Upper lobe of left lung (tissue), 6 donors: ENCODE measurements around the gene GNS. TPM values are rescaled to one million over a fixed set of nuclear protein-coding genes. Genes with fewer than 3 reads are reported as not detected.
A peak's percentile ranks its signal among the peaks of the same experiment; 100 is the strongest.

ENCODE experiments used
- ATAC-seq, 2 donors: fragments of 200-7000 bp; cut with Tn5 transposase; one replicate each; pipeline ENCODE4 v1.9.1; 2022; ENCODE audit warnings: mild to moderate bottlenecking in 2 of 2, moderate library complexity in 2 of 2; ENCODE audit not compliant: low FRiP score in 2 of 2
- DNase-seq, 2 donors: peaks; one replicate each; pipeline ENCODE4 v3.0.0-alpha.2; 2019 to 2020
- H3K27ac ChIP-seq, 4 donors: fragments of 200-600 bp; sonication (generic); one replicate each; pipeline ENCODE4 v1.5.1; 2016 to 2019
- H3K27me3 ChIP-seq, 4 donors: fragments of 200-600 bp; sonication (generic); one replicate each; pipeline ENCODE4 v1.5.1; 2017 to 2019
- H3K36me3 ChIP-seq, 4 donors: fragments of 200-600 bp; sonication (generic); one replicate each; pipeline ENCODE4 v1.5.1; 2016 to 2019
- H3K4me1 ChIP-seq, 4 donors: fragments of 200-600 bp; sonication (generic); one replicate each; pipeline ENCODE4 v1.5.1; 2018 to 2019
- H3K4me3 ChIP-seq, 4 donors: fragments of 200-600 bp; sonication (generic); one replicate each; pipeline ENCODE4 v1.5.1; 2017 to 2019; ENCODE audit warnings: mild to moderate bottlenecking in 2 of 4, moderate library complexity in 1 of 4
- H3K9me3 ChIP-seq, 4 donors: fragments of 200-600 bp; sonication (generic); one replicate each; pipeline ENCODE4 v1.5.1; 2018 to 2019
- CTCF ChIP-seq, 6 experiments: fragments of 450-650 bp in 4 of 6; fragments of 200-600 bp in 2 of 6; sonication (generic) in 2 of 6; IDR thresholded peaks; one replicate each; pipeline ENCODE4 v1.5.1; 2016 to 2019; ENCODE audit warnings: antibody characterized with exemption in 6 of 6
- EP300 ChIP-seq, 4 donors: sonication (generic); formaldehyde crosslinking; IDR thresholded peaks; one replicate each; pipeline ENCODE4 v1.5.1; 2017; ENCODE audit warnings: antibody characterized with exemption in 4 of 4, control low read depth in 2 of 4
- POLR2A ChIP-seq, 4 donors: fragments of 450-650 bp; IDR thresholded peaks; one replicate each; pipeline ENCODE4 v1.5.1; 2016 to 2017; ENCODE audit warnings: antibody characterized with exemption in 4 of 4, mild to moderate bottlenecking in 2 of 4
- POLR2AphosphoS5 ChIP-seq, 2 donors: sonication (generic); formaldehyde crosslinking; IDR thresholded peaks; one replicate each; pipeline ENCODE4 v1.5.1; 2017; ENCODE audit warnings: antibody characterized with exemption in 2 of 2
- WGBS, 2 donors: methylation state at CpG; one replicate each; pipeline ENCODE4 v1.1.5; 2017 to 2018; 5-methylcytosine and 5-hydroxymethylcytosine counted together
- total RNA-seq, 6 donors: library from RNA; depleted of rRNA in 4 of 6; stranded (reverse); fragments of >200 nt in 4 of 6; gene quantifications; one replicate each; pipeline versions ENCODE4 v1.1.0 to v1.2.1, GENCODE V29; 2016 to 2021
- donor health status: DM: no; HTN: no; CAD: no; lungs with moderate emphysema.
- donor health status: DM: no; HTN: yes; CAD: no; lungs with severe emphysema.

Gene GNS
- total RNA-seq, 6 donors from 2014 or later, result 43.0 to 201 (median 135) TPM

GRCh38 chr12:64796205-64796845, 37.1 kb upstream of the GNS start:
- 54 to 60% methylated on average over 5 of the region's 5 CpGs for WGBS, 2 donors
- H3K27ac ChIP-seq, result no peak overlapping the region
- peak; percentile 89 to 92 for ATAC-seq

GRCh38 chr12:64794305-64794704, 35.1 kb upstream of the GNS start:
- no peak for ATAC-seq

More at GRCh38 chr12:64796205-64796845, 37.1 kb upstream of the GNS start:
- Histone ChIP-seq H3K4me3 (no peak overlapping the region), H3K4me1 (no peaks in the 10 kb centered on the region), H3K36me3 (no peaks in the 10 kb centered on the region), H3K27me3 (no peaks in the 10 kb centered on the region), H3K9me3 (no peaks in the 10 kb centered on the region)
- no peak for TF ChIP-seq EP300 (IDR thresholded peaks at IDR 0.05)
- peak; percentile 52 to 80 (median 73) for TF ChIP-seq CTCF (IDR thresholded peaks at IDR 0.05)
- DNase-seq, result peak in 1 of 2 donors; percentile 66

GRCh38 chr12:64793610-64794009, 34.4 kb upstream of the GNS start:
- no peaks in the 10 kb centered on the region for H3K9me3 ChIP-seq
- ATAC-seq (no peak), DNase-seq (no peak)
- no peaks in the 10 kb centered on the region for H3K27me3 ChIP-seq
- 47 to 51% methylated on average over 3 of the region's 3 CpGs for WGBS, 2 donors
- H3K36me3 ChIP-seq, result no peaks in the 10 kb centered on the region
- no peak overlapping the region for H3K4me3 ChIP-seq
- TF ChIP-seq POLR2AphosphoS5 (IDR thresholded peaks at IDR 0.05) (no peak), EP300 (IDR thresholded peaks at IDR 0.05) (no peak), CTCF (IDR thresholded peaks at IDR 0.05) (no peak), POLR2A (IDR thresholded peaks at IDR 0.05) (no peak)
- H3K27ac ChIP-seq, result peak overlapping the region in 1 of 4 donors; percentile 30
- H3K4me1 ChIP-seq, result no peaks in the 10 kb centered on the region

More at GRCh38 chr12:64794305-64794704, 35.1 kb upstream of the GNS start:
- no peak overlapping the region for H3K4me3 ChIP-seq
- no peak for TF ChIP-seq CTCF (IDR thresholded peaks at IDR 0.05)
- TF ChIP-seq POLR2AphosphoS5 (IDR thresholded peaks at IDR 0.05), result no peak
- TF ChIP-seq EP300 (IDR thresholded peaks at IDR 0.05), result no peak
- TF ChIP-seq POLR2A (IDR thresholded peaks at IDR 0.05), result no peak
- H3K27ac ChIP-seq, result no peak overlapping the region
- H3K36me3 ChIP-seq, result no peaks in the 10 kb centered on the region
- no peaks in the 10 kb centered on the region for H3K9me3 ChIP-seq
- DNase-seq, result no peak
- WGBS, 2 donors, result 63 to 88% methylated on average over 3 of the region's 3 CpGs
- no peaks in the 10 kb centered on the region for H3K4me1 ChIP-seq
- no peaks in the 10 kb centered on the region for H3K27me3 ChIP-seq

- Histone ChIP-seq H3K4me1 (no peaks in the 10 kb centered on the region), H3K9me3 (no peaks in the 10 kb centered on the region), H3K36me3 (no peaks in the 10 kb centered on the region), H3K27ac (no peak overlapping the region), H3K4me3 (no peak overlapping the region), H3K27me3 (no peaks in the 10 kb centered on the region)
- ATAC-seq (no peak), DNase-seq (no peak)
- 79 to 87% methylated on average over 1 of the region's 1 CpG for WGBS, 2 donors
- no peak for TF ChIP-seq EP300 (IDR thresholded peaks at IDR 0.05)
- no peak for TF ChIP-seq CTCF (IDR thresholded peaks at IDR 0.05)
- no peak for TF ChIP-seq POLR2A (IDR thresholded peaks at IDR 0.05)
- no peak for TF ChIP-seq POLR2AphosphoS5 (IDR thresholded peaks at IDR 0.05)
Measured at GRCh38 chr12:64792128-64792527, 32.9 kb upstream of the GNS start.

- Histone ChIP-seq H3K27ac (no peak overlapping the region), H3K9me3 (no peaks in the 10 kb centered on the region), H3K27me3 (no peaks in the 10 kb centered on the region), H3K4me3 (no peak overlapping the region), H3K4me1 (no peaks in the 10 kb centered on the region), H3K36me3 (peaks cover 0 to 5% (median 0%) of the 10 kb centered on the region in 4 donors)
- ATAC-seq, result no peak
- no peak for DNase-seq
- TF ChIP-seq CTCF (IDR thresholded peaks at IDR 0.05) (no peak), POLR2AphosphoS5 (IDR thresholded peaks at IDR 0.05) (no peak)
Measured at GRCh38 chr12:64791036-64791435, 31.8 kb upstream of the GNS start.
